ENCODE results near the gene SAG. TPM values are rescaled to one million over a fixed set of nuclear protein-coding genes. Genes with fewer than 3 reads are reported as not detected.

SAG gene
- total and polyA plus RNA-seq, 2 of the 13 experiments (the other 11 are each of a cell fraction or from before 2014, with no cell fraction given) = not detected

GRCh38 chr2:233387667-233388528, 80.3 kb downstream of the SAG start (continued):
- TF ChIP-seq SAP130 (CRISPR knock-in tag; IDR thresholded peaks at IDR 0.05; ENCODE audit: low read depth) = peak; percentile 80
- TF ChIP-seq ZSCAN20 (CRISPR knock-in tag; IDR thresholded peaks at IDR 0.05; ENCODE audit: borderline replicate concordance) = no peak
- TF ChIP-seq ZNF234 (CRISPR knock-in tag; conservative IDR thresholded peaks at IDR 0.05) = no peak
- no peak for TF ChIP-seq ZNF18 (CRISPR knock-in tag; IDR thresholded peaks at IDR 0.05; ENCODE audit: insufficient replicate concordance)
- TF ChIP-seq LBX2 (CRISPR knock-in tag; IDR thresholded peaks at IDR 0.05; ENCODE audit: borderline replicate concordance) = no peak
- 0 out of 2 replicates have a peak, but pooled peaks have one; percentile 43 for TF ChIP-seq HES4 (CRISPR knock-in tag; IDR thresholded peaks at IDR 0.05; ENCODE audit: borderline replicate concordance)
- TF ChIP-seq ZNF34 (CRISPR knock-in tag; IDR thresholded peaks at IDR 0.05; ENCODE audit: borderline replicate concordance) = no peak
- no peak for TF ChIP-seq NFE2L1 (CRISPR knock-in tag; IDR thresholded peaks at IDR 0.05; ENCODE audit: borderline replicate concordance)
- peak; percentile 94 for TF ChIP-seq MAX (IDR thresholded peaks at IDR 0.05)
- TF ChIP-seq ZNF367 (CRISPR knock-in tag; IDR thresholded peaks at IDR 0.05; ENCODE audit: borderline replicate concordance) = no peak
- TF ChIP-seq HINFP (CRISPR knock-in tag; IDR thresholded peaks at IDR 0.05; ENCODE audit: low read depth) = peak; percentile 87; the same call in 1 of the 2 replicates
- TF ChIP-seq TIGD3 (CRISPR knock-in tag; IDR thresholded peaks at IDR 0.05; ENCODE audit: borderline replicate concordance) = no peak
- peak; percentile 89; the same call in 1 of the 2 replicates for TF ChIP-seq SPEN (CRISPR knock-in tag; IDR thresholded peaks at IDR 0.05; ENCODE audit: low read depth)
- TF ChIP-seq WIZ (CRISPR knock-in tag; IDR thresholded peaks at IDR 0.05) = no peak
- peak; percentile 59; the same call in 1 of the 2 replicates for TF ChIP-seq IRX3 (CRISPR knock-in tag; IDR thresholded peaks at IDR 0.05; ENCODE audit: borderline replicate concordance, low read depth)
- no peak for TF ChIP-seq MED13 (CRISPR knock-in tag; IDR thresholded peaks at IDR 0.05)
- TF ChIP-seq CHD2 (IDR thresholded peaks at IDR 0.05; ENCODE audit: low read depth, low read length) = no peak
- TF ChIP-seq GLI4 (CRISPR knock-in tag; IDR thresholded peaks at IDR 0.05; ENCODE audit: borderline replicate concordance) = no peak
- TF ChIP-seq CREB1 (IDR thresholded peaks at IDR 0.05) = no peak
- 0 out of 2 replicates have a peak, but pooled peaks have one; percentile 60 for TF ChIP-seq CREB1 (CRISPR knock-in tag; IDR thresholded peaks at IDR 0.05)
- TF ChIP-seq ARID3A (IDR thresholded peaks at IDR 0.05; ENCODE audit: low read depth, low read length) = no peak; the same call in 1 of the 2 replicates
